H1 (cell line): ENCODE measurements around the gene TIMELESS. TPM values are rescaled to one million over a fixed set of nuclear protein-coding genes. Genes with fewer than 3 reads are reported as not detected.

ENCODE experiments used
- E2F6 ChIP-seq: IDR thresholded peaks from 2 replicates; pipeline ENCODE4 v1.6.1; 2012; ENCODE audit warnings: inconsistent platforms
- polyA plus RNA-seq, 7 experiments: library from polyadenylated mRNA; depleted of rRNA in 3 of 7; stranded (reverse) in 5 of 7; unstranded in 2 of 7; fragments of >200 nt in 5 of 7; fragments of 200-250 nt in 2 of 7; gene quantifications; 1 replicate in 5 of 7; 2 replicates in 1 of 7; 4 replicates in 1 of 7; pipeline versions ENCODE4 v1.2.1 to v1.2.3, GENCODE V29; 2011 to 2013; ENCODE audit warnings: missing spikeins in 2 of 7, mixed read lengths in 2 of 7
- total RNA-seq: library from RNA; stranded (reverse); fragmentation: NEBNext Ultra II Directional; extraction: Animal tissue kit (Norgen Biotek cat#: 25700); gene quantifications from 2 replicates; pipeline ENCODE4 v1.2.1, GENCODE V29; 2021

Gene TIMELESS
- total and polyA plus RNA-seq, 2 of the 8 experiments (the other 6 are each of a cell fraction or from before 2014, with no cell fraction given) = 17.1 to 86.7 TPM

- TF ChIP-seq E2F6 = no peak; the same call in 1 of the 2 replicates
These were observed 62.0 kb downstream of the TIMELESS start (continued) for GRCh38 chr12:56387152-56387736.
